CD4-positive, alpha-beta memory T cell (primary cell): ENCODE data around the gene VAT1L. TPM values are rescaled to one million over a fixed set of nuclear protein-coding genes. Genes with fewer than 3 reads are reported as not detected.

ENCODE experiments used
- polyA plus RNA-seq, 2 donors: library from polyadenylated mRNA; unstranded; fragments of 300-500 nt; fragmentation: Illumina TruSeq; gene quantifications; one replicate each; pipeline ENCODE4 v1.2.3, GENCODE V29; 2021
- total RNA-seq, 2 experiments: library from RNA; stranded (reverse); gene quantifications; one replicate each; pipeline ENCODE4 v1.2.3, GENCODE V29; 2021

VAT1L gene
- total and polyA plus RNA-seq, 4 experiments from 2014 or later: not detected

Other genes with a start within 250 kb of the VAT1L start
- gene NUDT7, start 66.0 kb upstream of the VAT1L start, total RNA-seq: 10 to 100 TPM in 1 of 2 experiments, 1 to 10 TPM in 1; 9.8 to 11.0 TPM
- gene NUDT7, start 66.0 kb upstream of the VAT1L start, polyA plus RNA-seq: 10 to 100 TPM; 11.9 to 17.4 TPM
- gene CLEC3A, start 234.0 kb downstream of the VAT1L start, total RNA-seq: not detected
- gene CLEC3A, start 234.0 kb downstream of the VAT1L start, polyA plus RNA-seq: not detected